PFSK-1 (cell line): ENCODE measurements around the gene CCS.

ENCODE experiments used
- FOXP2 ChIP-seq: optimal IDR thresholded peaks from 2 replicates; pipeline ENCODE3; 2011; ENCODE audit warnings: borderline replicate concordance, control low read depth, inconsistent platforms; ENCODE audit not compliant: insufficient read depth; ENCODE audit errors: extremely low read length, extremely low read depth
- POLR2AphosphoS5 ChIP-seq: IDR thresholded peaks from 2 replicates; pipeline ENCODE4 v1.6.1; 2012; ENCODE audit warnings: low read depth, mild to moderate bottlenecking, control low read depth, low read length, moderate library complexity
- REST ChIP-seq, 2 experiments: IDR thresholded peaks; 2 replicates each; pipeline versions ENCODE4 v1.6.1 to v1.8.0; 2011 to 2012; ENCODE audit warnings: low read depth in 2 of 2, low read length in 2 of 2, control low read depth in 1 of 2, inconsistent platforms in 1 of 2, mild to moderate bottlenecking in 1 of 2, moderate library complexity in 1 of 2; ENCODE audit not compliant: insufficient read depth in 1 of 2
- SIN3A ChIP-seq: IDR thresholded peaks from 2 replicates; pipeline ENCODE4 v1.6.1; 2012; ENCODE audit warnings: mild to moderate bottlenecking, low read length, moderate library complexity, borderline replicate concordance; ENCODE audit not compliant: insufficient read depth
- TAF1 ChIP-seq: IDR thresholded peaks from 2 replicates; pipeline ENCODE4 v1.6.1; 2012; ENCODE audit warnings: low read length, control low read depth, borderline replicate concordance; ENCODE audit not compliant: insufficient read depth

CCS gene

DNA sequence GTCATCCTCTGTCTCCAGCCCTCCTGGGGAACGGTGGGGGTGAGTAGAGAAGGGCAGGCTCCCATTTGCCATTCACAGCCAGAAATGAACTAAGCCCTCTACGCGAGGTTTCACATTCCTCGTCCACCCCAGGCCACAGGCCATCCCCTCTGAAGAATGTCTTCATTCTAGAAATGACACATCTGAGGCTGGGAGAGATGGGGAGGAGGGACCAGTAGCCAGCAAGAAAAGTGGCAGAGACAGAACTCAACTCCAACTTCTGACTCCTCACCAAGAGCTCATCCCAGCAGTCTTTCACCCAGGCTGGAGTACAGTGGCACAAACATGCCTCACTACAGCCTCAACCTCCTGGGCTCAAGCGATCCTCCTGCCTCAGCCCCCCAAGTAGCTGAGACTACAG, 28.0 kb upstream of the CCS start:
- no peak for TF ChIP-seq SIN3A
- TF ChIP-seq TAF1, result no peak
- no peak for TF ChIP-seq REST (IDR thresholded peaks at IDR 0.05; ENCODE audit: insufficient read depth in 1 of 2, low read depth in 2 of 2, low read length in 2 of 2)
- no peak for TF ChIP-seq FOXP2
- TF ChIP-seq POLR2AphosphoS5, result no peak

DNA sequence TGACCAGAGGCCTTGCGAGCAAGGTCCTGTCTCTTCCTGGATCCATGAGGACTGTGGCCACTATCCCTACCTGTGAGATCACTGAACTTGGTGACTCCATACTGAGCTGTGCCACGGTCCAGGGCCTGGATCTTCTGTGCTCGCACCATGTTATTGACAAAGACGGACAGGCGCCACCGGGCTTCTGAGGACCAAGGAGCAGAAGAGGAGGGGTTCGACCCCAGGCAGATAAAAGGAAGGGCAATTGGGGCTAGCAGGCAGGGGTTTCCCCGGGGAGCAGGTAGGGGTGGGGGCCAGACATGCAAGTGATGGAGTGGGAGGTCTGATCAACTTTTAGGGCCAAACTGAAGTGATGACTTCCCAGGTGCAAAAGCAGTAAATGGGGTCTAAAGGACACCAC, 26.8 kb upstream of the CCS start:
- TF ChIP-seq FOXP2 (no peak), TAF1 (no peak), REST (IDR thresholded peaks at IDR 0.05; ENCODE audit: insufficient read depth in 1 of 2, low read depth in 2 of 2, low read length in 2 of 2) (no peak), SIN3A (no peak), POLR2AphosphoS5 (no peak)

DNA sequence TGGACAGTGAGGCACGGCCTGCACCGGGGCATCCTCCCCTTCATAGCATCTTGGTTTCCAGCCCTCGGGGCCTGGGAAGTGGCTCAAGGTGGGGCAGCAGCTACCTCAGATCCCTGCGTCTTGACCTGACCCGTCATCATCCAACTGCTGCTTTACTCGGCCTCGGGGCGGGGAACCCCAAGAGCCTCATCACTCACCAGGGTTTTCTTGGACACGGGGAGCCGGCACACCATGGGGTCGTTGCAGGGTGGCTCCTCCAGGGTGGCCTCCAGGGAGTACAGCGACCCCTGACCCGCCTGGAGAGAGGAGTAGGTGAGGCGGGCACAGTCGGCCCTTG, 25.2 kb upstream of the CCS start:
- no peak for TF ChIP-seq REST (IDR thresholded peaks at IDR 0.05; ENCODE audit: insufficient read depth in 1 of 2, low read depth in 2 of 2, low read length in 2 of 2)
- TF ChIP-seq TAF1, result no peak
- TF ChIP-seq SIN3A, result no peak
- no peak for TF ChIP-seq POLR2AphosphoS5
- no peak for TF ChIP-seq FOXP2

DNA sequence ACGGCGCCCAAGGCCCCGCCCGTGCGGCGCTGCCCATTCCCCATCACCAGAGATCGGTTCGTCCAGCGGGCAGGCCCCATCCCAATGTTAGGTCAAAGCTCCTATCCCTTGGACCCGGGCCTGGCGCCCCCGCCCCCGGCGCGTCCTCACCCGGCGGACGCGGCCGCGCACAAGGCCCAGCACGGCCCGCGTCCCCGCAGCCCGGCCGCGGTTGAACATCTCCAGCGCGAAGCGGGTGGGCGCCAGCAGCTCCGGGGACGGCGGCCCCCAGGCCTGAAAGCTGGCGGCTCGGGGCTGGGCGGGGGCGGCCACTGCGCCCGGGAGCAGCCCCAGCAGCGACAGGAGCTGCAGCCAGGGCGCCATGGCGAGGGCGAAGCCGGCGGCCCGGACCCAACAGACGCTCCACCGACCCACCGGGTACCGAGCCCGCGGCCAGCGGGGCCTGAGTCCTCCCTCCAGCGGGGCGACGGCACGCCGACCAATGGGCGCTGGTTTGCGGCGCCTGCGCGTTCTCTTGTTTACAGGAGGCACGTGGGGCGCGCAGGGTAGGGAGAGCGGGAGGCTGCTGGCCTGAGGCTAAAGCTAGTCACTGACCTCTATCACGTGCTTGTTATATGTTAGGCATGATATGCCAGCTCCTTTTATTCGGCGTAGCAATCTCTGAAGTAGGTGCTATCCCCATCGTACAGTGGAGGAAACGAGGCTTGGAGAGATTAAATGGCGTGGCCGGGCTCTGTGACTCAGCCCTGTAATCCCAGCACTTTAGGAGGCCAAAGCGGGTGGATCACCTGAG, 24.7 kb upstream of the CCS start, which contains the start of gene CTSF:
Gene CTSF (minus strand): TSS at position 483 of the 793 bp plus-strand sequence. CDS start 120 bp downstream, at position 363.
- no peak for TF ChIP-seq REST (IDR thresholded peaks at IDR 0.05; ENCODE audit: insufficient read depth in 1 of 2, low read depth in 2 of 2, low read length in 2 of 2)
- no peak for TF ChIP-seq FOXP2
- TF ChIP-seq POLR2AphosphoS5, result no peak
- TF ChIP-seq SIN3A, result no peak

DNA sequence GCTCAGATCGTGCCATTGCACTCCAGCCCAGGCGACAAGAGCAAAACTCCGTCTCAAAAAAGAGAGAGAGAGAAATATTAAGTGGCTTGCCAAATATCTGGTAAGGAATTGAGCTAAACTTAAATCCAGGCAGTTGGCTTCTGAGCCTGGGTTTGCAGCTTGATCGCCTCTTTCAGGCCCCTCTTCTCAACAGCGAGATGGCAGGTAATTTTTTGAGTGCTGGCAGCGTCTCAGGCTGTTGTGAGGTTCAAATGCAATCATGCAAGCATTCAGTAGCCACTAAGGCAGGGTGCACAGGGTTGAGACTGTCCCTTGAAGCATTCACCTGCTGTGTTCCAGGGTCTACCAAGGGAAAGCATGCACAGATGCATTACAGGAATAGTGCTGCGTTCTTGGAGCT, 23.9 kb upstream of the CCS start:
- TF ChIP-seq REST (IDR thresholded peaks at IDR 0.05; ENCODE audit: insufficient read depth in 1 of 2, low read depth in 2 of 2, low read length in 2 of 2) (no peak), SIN3A (no peak), TAF1 (no peak), FOXP2 (no peak), POLR2AphosphoS5 (no peak)
